ENCODE results near the gene IQSEC1. TPM values are rescaled to one million over a fixed set of nuclear protein-coding genes. Genes with fewer than 3 reads are reported as not detected.

IQSEC1 gene
- total and polyA plus RNA-seq, 10 of the 15 experiments (the other 5 are each of a cell fraction or from before 2014, with no cell fraction given) = 0.92 to 55.2 (median 8.5) TPM

- no peak overlapping the region for H3K4me2 ChIP-seq (ENCODE audit: control insufficient read depth, insufficient read depth)
Measured at GRCh38 chr3:13102386-13103345, 29.4 kb upstream of the IQSEC1 start.

More at GRCh38 chr3:13102386-13103345, 29.4 kb upstream of the IQSEC1 start:
- RAD21 ChIA-PET (ENCODE audit: unreplicated experiment) = interaction anchor here (0.9 to 1.0 kb wide), 3 partner anchors 11 to 349 kb away, joined by 3 to 4 read pairs (median 4); no protein-coding TSS in a partner anchor
- intact Hi-C loops (cut with micrococcal nuclease; ENCODE audit: unreplicated experiment) (no loop called here), in situ Hi-C loops (cut with MboI) (no loop called here)
- DNase-seq (ENCODE audit: low read depth, low spot score) (no peak), ATAC-seq (no peak), FAIRE-seq (no peak)
- Histone ChIP-seq H3K27me3 (replicated peaks in 1 of 2; ENCODE audit: control insufficient read depth in 2 of 2, insufficient read depth in 2 of 2, low read length in 1 of 2) (no peaks in the 10 kb centered on the region), H3K79me2 (ENCODE audit: control insufficient read depth, insufficient read depth, low read length) (no peaks in the 10 kb centered on the region), H3K36me3 (ENCODE audit: control insufficient read depth in 2 of 2, insufficient read depth in 2 of 2, low read length in 1 of 2) (no peaks in the 10 kb centered on the region), H2AFZ (ENCODE audit: control insufficient read depth, low read depth, low read length) (no peak overlapping the region), H3K27ac (ENCODE audit: control insufficient read depth, insufficient read depth) (no peak overlapping the region), H3K9me3 (replicated peaks; ENCODE audit: control insufficient read depth, insufficient read depth, low read length) (no peaks in the 10 kb centered on the region), H3K4me3 (no peak overlapping the region), H4K20me1 (ENCODE audit: control insufficient read depth, insufficient read depth) (no peaks in the 10 kb centered on the region), H3K9ac (ENCODE audit: control insufficient read depth, insufficient read depth, low read length) (no peak overlapping the region), H3K4me1 (ENCODE audit: control insufficient read depth, insufficient read depth, low read length) (peaks cover 3% of the 10 kb centered on the region; the same call in 1 of the 2 replicates)
- POLR2A ChIA-PET = interaction anchor here (0.9 kb wide), 1 partner anchor 477 kb away, joined by 8 read pairs; no protein-coding TSS in a partner anchor
- TF ChIP-seq STAT3 (IDR thresholded peaks at IDR 0.05; ENCODE audit: low read depth, low read length) = no peak
- no peak for TF ChIP-seq POLR2AphosphoS2 (IDR thresholded peaks at IDR 0.05; ENCODE audit: low read depth, low read length)
- TF ChIP-seq KAT2A (conservative IDR thresholded peaks at IDR 0.05; ENCODE audit: control insufficient read depth, low read depth, low read length) = no peak
- no peak for TF ChIP-seq SUPT20H (IDR thresholded peaks at IDR 0.05; ENCODE audit: borderline replicate concordance, control insufficient read depth, low read depth, low read length)
- TF ChIP-seq SUZ12 (IDR thresholded peaks at IDR 0.05; ENCODE audit: unreplicated experiment) = no peak
- no peak for TF ChIP-seq RBBP5 (conservative IDR thresholded peaks at IDR 0.05)
- TF ChIP-seq SREBF2 (IDR thresholded peaks at IDR 0.05; ENCODE audit: low read length) = no peak
- no peak for TF ChIP-seq USF2 (IDR thresholded peaks at IDR 0.05; ENCODE audit: borderline replicate concordance, low read depth, low read length)
- no peak for TF ChIP-seq SP1 (IDR thresholded peaks at IDR 0.05; ENCODE audit: low read depth, low read length)
- no peak for TF ChIP-seq ZNF274 (IDR thresholded peaks at IDR 0.05; ENCODE audit: insufficient read depth, insufficient read length)
- no peak for TF ChIP-seq CTCF (IDR thresholded peaks at IDR 0.05 in 2 of 3, conservative IDR thresholded peaks at IDR 0.05 in 1 of 3; ENCODE audit: control insufficient read depth in 2 of 3, extremely low read depth in 1 of 3, insufficient read depth in 1 of 3, low read depth in 3 of 3, low read length in 3 of 3)
- TF ChIP-seq ZNF592 (IDR thresholded peaks at IDR 0.05) = no peak
- TF ChIP-seq NR2F1 (conservative IDR thresholded peaks at IDR 0.05) = no peak
- 43% methylated on average over 21 of the region's 21 CpGs for WGBS (ENCODE audit: insufficient coverage, insufficient replicate concordance, low lambda C conversion rate, missing lambda C conversion rate)
- no TSS peak for BruUV-seq (replicated peaks)
- CTCF ChIA-PET = interaction anchor here (0.5 to 3.3 kb wide), 7 partner anchors 10 to 352 kb away, joined by 3 to 28 read pairs (median 4); no protein-coding TSS in a partner anchor
- SMC1A ChIA-PET (ENCODE audit: uncharacterized antibody, unreplicated experiment) = interaction anchor here (1.5 to 2.4 kb wide), 2 partner anchors 10 to 350 kb away, joined by 5 to 11 read pairs; no protein-coding TSS in a partner anchor

Data from GM12878 (cell line).